Measurements from ENCODE around the gene GAL3ST2.
"Not testable (repeated sequence)": the region's sequence is repeated elsewhere in the genome, so short reads cannot be mapped to it uniquely, and the experiment has no call there.

Gene GAL3ST2

DNA sequence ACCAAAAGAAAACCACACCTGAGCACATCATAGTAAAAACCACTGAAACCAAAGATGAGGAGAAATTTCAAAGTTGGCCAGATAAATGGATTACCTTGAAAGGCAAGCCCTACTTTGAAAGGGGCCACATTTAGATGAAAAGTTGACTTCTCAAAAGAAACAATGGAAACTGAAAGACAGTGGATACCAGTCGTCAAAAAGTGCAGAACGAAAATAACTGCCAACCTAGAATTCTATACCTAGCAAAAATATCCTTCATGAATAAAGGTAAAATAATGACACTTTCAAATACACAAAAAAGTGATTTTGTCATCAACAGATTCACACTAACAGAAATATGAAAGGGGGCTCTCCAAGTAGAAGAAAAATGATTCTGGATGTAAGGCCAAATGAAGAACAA, 50.8 kb downstream of the GAL3ST2 start:
- TF ChIP-seq, protein P1, sequence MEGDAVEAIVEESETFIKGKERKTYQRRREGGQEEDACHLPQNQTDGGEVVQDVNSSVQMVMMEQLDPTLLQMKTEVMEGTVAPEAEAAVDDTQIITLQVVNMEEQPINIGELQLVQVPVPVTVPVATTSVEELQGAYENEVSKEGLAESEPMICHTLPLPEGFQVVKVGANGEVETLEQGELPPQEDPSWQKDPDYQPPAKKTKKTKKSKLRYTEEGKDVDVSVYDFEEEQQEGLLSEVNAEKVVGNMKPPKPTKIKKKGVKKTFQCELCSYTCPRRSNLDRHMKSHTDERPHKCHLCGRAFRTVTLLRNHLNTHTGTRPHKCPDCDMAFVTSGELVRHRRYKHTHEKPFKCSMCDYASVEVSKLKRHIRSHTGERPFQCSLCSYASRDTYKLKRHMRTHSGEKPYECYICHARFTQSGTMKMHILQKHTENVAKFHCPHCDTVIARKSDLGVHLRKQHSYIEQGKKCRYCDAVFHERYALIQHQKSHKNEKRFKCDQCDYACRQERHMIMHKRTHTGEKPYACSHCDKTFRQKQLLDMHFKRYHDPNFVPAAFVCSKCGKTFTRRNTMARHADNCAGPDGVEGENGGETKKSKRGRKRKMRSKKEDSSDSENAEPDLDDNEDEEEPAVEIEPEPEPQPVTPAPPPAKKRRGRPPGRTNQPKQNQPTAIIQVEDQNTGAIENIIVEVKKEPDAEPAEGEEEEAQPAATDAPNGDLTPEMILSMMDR (IDR thresholded peaks at IDR 0.05; ENCODE audit: insufficient read depth, low read depth, low read length, missing control alignments), result no peak
- H3K4me3 ChIP-seq (ENCODE audit: low read length), result no peak overlapping the region
- no peak for DNase-seq (ENCODE audit: low read depth)

DNA sequence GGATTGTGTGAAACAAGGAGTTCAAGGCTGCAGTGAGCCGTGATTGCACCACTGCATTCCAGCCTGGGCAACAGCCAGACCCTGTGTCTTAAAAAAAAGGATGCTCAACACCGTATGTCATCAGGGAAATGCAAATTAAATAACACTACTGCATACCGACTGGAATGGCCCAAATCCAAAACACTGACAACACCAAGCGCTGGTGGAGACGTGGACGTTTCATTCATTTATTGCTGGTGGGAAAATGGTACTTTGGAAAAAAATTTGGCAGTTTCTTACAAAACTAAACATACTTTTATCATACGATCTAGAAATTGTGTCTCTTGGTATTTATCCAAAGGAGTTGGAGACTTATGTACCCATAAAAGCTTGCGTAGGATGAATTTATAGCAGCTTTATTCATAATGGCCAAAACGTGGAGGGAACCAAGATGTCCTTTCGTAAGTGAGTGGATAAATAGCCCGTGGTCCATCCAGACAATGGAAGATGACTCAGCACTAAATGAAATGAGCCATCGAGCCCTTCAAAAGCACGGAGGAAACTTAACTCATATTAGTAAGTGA, 56.6 kb downstream of the GAL3ST2 start:
- DNase-seq (ENCODE audit: low read depth), result no peak
- H3K4me3 ChIP-seq (ENCODE audit: low read length), result no peak overlapping the region
- TF ChIP-seq, protein P1 (IDR thresholded peaks at IDR 0.05; ENCODE audit: insufficient read depth, low read depth, low read length, missing control alignments), result no peak

DNA sequence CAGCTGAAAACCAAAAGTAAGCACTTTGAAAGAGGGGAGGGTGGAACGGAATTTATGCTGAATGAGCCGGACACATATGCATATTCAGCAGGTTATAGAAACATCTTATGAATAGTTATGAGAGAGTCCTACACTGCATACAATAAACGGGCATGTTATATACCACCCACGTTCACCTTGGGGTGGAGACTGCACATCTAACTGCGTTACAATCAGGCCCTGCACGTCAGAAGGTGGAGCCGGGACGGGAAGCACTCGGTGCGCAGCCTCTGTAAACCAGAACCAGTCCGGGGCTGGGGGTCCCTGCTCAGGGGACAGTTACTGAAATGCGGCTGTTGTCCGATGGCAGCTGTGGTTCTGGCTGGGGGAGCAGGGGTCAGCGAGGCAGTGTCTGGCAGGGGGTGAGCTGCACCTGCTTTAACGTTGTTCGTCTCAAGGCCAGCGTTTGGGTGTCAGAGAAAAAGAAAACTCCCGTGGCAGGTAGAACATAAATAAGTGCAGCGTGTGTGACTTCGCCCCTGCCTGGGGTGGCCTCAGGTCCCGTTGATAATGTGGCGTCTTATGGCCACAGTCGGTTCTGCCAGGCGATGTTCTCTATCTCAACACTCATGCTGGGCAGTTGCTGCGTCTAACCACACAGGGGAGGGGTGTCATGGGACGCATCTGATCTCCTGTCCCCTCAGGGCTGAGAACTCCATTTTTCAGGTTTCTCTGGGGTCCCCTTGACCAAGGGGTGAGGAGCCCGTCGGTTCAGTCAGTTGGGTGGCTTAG, 57.3 kb downstream of the GAL3ST2 start:
- DNase-seq (ENCODE audit: low read depth); H3K4me3 ChIP-seq (ENCODE audit: low read length): not testable (repeated sequence)

DNA sequence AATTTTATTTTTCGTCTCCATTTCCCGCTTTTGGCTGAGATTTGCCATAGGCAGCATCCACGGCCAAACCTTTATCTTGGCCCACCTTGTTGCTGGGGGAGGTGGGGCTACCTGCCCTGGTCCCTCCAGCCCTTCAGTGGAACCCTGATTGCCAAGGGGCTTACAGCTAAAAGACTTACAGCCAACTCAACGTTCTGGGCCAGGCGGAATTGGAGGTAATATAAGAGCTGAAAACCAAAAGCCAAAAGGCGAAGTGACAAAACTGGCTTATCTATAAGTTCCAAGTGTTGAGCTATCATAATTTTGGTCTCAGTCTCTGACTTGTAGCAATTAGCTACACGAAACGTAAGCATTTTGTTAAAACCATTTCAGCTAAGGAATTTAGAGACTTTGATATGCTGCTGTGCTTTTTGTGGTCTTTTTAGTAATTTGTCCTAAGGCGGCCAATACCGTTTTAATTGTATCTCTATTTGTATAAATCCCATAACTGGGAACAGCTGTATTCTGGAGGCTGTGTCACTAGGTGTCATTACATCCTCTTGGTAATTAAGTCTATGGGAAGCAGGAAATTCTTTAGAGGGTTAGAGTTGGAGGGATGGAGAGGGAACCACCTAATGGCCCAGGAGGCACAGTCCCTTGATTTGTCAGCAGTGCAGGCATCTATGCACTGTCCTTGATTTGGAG, 58.0 kb downstream of the GAL3ST2 start:
- TF ChIP-seq, protein P1 (IDR thresholded peaks at IDR 0.05; ENCODE audit: insufficient read depth, low read depth, low read length, missing control alignments), result no peak
- no peak overlapping the region for H3K4me3 ChIP-seq (ENCODE audit: low read length)
- no peak for DNase-seq (ENCODE audit: low read depth)

DNA sequence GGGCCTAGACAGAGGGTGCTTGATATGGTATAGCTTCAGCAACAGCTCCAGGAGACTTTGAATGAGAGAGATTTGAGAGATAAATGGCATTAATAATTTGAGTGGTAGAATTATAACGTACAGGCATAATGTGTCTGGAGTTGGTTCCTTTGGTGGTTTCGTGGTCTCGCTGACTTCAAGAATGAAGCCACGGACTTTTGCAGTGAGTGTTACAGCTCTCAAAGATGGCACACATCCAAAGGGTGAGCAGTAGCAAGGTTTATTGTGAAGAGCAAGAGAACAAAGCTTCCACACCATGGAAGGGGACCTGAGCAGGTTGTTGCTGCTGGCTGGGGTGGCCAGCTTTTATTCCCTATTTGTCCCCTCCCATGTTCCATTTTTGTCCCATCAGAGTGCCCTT, 59.0 kb downstream of the GAL3ST2 start:
- no peak for DNase-seq (ENCODE audit: low read depth)

DNA sequence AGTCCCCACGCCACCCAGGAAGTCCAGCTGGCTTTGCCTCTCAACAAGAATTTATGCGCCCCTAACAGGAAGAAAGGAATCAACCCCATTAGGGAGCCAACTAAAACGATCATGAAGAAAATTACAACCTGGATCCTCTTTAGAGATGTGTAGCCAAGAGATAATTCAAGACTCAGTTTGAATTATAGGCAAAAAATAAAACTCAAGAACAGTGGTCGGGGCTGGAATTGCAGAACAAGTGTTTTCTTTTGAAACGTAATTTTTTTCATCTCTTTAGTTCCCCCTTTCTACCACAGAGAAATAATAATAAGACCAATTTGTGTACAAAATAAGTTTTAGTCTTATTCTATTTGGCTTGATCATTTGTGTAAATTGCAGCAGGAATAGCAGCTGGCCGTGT, 59.7 kb downstream of the GAL3ST2 start:
- no peak for DNase-seq (ENCODE audit: low read depth)

More for the DNA sequence above, 59.0 kb downstream of the GAL3ST2 start:
- TF ChIP-seq, protein P1 (IDR thresholded peaks at IDR 0.05; ENCODE audit: insufficient read depth, low read depth, low read length, missing control alignments), result no peak
- no peak overlapping the region for H3K4me3 ChIP-seq (ENCODE audit: low read length)

More for the DNA sequence above, 59.7 kb downstream of the GAL3ST2 start:
- TF ChIP-seq, protein P1 (IDR thresholded peaks at IDR 0.05; ENCODE audit: insufficient read depth, low read depth, low read length, missing control alignments), result no peak
- no peak overlapping the region for H3K4me3 ChIP-seq (ENCODE audit: low read length)

Data from epithelial cell of esophagus (primary cell).